GM12865 (cell line): ENCODE results near the gene SLC22A6.

Experiments used
- DNase-seq: peaks from one replicate; pipeline ENCODE4 v3.0.0; 2010; ENCODE audit warnings: low read depth
- H3K4me3 ChIP-seq: 2 replicates; pipeline ENCODE4 v1.5.1; 2011; ENCODE audit warnings: mild to moderate bottlenecking, low read depth, low read length, control low read depth
- TF ChIP-seq, protein P1 (sequence below): IDR thresholded peaks from 2 replicates; pipeline ENCODE4 v1.5.1; 2011; ENCODE audit warnings: low read length, control low read depth, low read depth, inconsistent platforms; ENCODE audit not compliant: insufficient read depth; ENCODE audit errors: missing control alignments

SLC22A6 gene

DNA sequence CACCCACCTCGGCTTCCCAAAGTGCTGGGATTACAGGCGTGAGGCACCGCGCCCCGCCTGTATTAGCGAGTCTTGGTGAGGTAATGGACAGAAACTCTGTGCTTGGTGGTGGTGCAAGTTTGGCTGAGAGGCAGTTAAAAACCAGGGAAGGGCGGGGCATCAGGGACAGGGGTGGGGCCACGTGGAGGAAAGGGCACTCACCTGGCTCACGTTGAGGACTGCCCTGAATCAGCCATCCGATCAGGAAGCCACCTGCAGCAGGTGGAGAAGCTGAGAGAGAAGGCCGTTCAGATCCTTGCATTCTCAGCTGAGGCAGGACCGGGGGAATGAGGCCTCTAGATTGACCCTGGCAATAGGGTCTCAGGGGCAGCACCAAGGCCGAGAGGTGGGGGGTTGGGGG lies 51.5 kb downstream of the SLC22A6 start:
- no peak for DNase-seq
- no peak overlapping the region for H3K4me3 ChIP-seq
- TF ChIP-seq, protein P1, sequence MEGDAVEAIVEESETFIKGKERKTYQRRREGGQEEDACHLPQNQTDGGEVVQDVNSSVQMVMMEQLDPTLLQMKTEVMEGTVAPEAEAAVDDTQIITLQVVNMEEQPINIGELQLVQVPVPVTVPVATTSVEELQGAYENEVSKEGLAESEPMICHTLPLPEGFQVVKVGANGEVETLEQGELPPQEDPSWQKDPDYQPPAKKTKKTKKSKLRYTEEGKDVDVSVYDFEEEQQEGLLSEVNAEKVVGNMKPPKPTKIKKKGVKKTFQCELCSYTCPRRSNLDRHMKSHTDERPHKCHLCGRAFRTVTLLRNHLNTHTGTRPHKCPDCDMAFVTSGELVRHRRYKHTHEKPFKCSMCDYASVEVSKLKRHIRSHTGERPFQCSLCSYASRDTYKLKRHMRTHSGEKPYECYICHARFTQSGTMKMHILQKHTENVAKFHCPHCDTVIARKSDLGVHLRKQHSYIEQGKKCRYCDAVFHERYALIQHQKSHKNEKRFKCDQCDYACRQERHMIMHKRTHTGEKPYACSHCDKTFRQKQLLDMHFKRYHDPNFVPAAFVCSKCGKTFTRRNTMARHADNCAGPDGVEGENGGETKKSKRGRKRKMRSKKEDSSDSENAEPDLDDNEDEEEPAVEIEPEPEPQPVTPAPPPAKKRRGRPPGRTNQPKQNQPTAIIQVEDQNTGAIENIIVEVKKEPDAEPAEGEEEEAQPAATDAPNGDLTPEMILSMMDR = no peak

DNA sequence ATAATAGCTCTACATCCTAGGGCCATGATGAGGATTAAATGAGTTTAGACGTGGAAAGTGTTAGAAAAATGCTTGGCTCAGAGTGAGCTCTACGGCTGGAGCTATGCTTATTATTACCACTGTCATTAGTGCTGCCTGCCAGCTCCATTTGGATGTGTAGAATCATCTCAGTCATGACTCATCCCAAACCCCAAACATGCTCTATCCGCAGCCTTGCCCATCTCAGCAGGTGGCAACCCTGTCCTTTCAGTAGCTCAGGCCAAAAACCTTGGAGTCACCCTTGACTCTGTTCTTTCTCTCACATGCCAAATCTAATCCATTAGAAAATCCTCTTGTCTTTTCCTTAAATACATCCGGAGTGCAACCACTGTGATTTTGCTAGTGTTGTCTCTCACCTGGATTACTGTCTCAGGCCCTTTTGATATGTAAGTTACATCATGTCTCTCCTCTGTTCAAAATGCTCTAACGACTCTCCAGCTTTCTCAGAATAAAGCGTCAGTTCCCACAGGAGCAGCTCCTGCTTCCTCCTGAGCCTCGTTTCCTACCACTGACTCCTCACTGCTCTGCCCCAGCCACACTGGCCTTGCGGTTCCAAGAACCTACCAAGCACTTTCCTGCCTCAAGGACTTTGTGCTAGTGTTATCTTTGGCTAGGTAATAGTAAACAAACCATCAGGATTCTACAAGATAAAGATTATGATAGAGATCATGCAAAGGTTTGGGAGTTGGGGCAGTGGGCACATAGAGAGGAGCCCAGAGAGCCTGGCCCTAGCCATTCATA lies 53.1 kb downstream of the SLC22A6 start:
- TF ChIP-seq, protein P1 = no peak
- H3K4me3 ChIP-seq = no peak overlapping the region
- no peak for DNase-seq

DNA sequence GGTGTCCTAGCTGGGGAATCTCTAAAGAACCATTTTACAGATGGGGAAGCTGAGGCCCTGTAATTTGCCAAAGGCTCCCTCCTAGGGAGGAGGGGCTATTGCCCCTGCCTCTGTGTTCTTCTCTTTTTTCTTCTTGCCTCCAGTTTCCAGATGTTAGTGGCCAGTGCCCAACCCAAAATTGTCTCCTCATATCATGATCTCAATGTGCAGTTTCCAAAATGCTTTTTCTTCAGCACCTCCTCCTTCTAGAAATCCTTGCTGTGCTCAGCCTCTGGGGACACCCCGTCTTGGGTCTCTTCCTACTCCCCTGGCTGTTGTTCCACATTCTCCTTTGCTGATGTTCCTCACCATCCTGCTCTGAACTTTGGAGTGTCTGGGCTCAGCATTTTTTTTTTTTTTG lies 54.1 kb downstream of the SLC22A6 start:
- H3K4me3 ChIP-seq = no peak overlapping the region
- DNase-seq = no peak
- TF ChIP-seq, protein P1 = no peak

DNA sequence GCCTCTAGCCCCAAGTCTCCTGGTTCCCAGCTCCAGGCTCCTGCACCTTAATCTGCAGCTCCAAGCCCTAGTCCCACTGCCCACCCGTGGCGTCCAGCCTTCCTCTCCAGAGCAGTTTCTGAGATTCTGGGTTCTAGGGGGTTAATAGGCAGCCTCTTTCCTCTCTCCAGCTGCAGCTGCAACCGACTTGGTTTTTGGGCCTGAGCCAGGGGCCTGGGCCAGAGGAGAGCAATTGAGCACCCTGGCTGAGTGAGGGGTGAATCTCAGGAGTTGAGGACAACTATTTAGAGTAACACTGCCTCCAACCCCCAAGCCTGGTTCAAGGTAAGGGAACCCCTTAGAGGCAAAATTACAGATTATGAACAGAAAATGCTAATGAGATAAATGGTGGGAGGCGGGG lies 54.6 kb downstream of the SLC22A6 start:
- DNase-seq = no peak
- no peak overlapping the region for H3K4me3 ChIP-seq
- TF ChIP-seq, protein P1 = no peak

DNA sequence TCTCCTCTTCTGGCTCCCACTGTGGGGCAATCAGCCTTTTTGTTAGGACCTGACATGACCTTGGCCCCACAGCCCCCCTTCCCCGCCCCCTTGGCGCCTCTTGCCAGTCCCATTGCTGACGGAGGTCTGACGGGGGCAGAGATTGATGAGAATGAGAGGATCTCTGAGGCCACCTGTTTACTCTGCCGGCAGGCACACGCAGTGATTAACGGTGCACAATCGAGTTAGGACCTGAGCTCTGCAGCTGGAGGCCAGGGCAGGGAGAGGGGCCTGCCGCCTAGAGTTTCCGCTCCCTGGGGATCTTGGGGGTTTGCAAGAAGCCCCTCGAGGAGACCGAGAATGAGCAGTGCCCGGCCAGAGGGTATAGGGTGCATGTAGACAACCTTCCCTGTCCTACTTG lies 56.8 kb downstream of the SLC22A6 start:
- H3K4me3 ChIP-seq = no peak overlapping the region
- no peak for DNase-seq
- TF ChIP-seq, protein P1 = no peak

DNA sequence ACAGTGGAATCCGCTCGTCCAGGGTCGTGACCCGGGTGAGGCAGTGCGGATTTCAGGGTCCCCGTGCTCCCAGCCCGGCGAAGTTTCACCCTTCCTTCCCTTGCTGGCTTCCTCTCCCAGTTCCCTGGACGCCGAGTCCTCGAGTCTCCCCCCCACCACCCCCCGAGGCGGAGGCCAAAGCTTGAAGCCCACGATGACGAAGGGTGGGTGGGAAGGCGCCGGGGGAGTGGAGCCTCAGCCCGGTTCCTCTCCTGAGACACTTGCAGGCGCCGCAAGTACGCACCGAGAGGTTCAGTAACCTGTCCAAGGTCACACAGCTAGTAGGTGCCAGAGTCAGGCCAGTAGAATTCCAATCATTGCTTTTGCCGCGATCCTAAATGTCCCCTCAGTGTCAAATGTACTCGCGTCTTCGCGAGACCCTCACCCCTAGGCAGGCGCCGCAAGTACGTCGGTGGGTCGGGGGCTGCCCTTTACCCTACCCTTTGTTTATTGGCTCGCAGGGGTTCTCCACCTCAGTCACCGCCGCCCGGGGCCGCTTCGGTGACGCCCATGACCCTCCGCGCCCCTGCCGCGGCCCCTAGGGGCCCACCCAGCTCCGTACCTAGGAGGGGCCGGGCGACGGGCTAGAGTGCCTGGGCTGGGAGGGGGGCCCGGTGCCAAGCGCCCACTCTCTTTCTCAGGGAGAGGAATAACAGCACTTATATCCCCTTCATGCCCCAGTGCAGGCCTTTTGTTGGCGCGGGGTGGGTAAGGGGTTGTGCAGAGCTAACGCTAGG lies 57.9 kb downstream of the SLC22A6 start:
- no peak overlapping the region for H3K4me3 ChIP-seq

More for the DNA sequence above, 57.9 kb downstream of the SLC22A6 start:
- TF ChIP-seq, protein P1 = no peak
- DNase-seq = no peak
